NT2/D1 (cell line): ENCODE measurements around the gene VAV3.

Experiments
- SUZ12 ChIP-seq: IDR thresholded peaks from 2 replicates; pipeline ENCODE4 v1.6.1; 2011; ENCODE audit not compliant: insufficient read length, insufficient read depth; ENCODE audit errors: extremely low read depth
- YY1 ChIP-seq: IDR thresholded peaks from 2 replicates; pipeline ENCODE4 v1.6.1; 2011; ENCODE audit not compliant: insufficient read length, insufficient read depth
- ZNF274 ChIP-seq: IDR thresholded peaks from 2 replicates; pipeline ENCODE4 v1.6.1; 2011; ENCODE audit warnings: mild to moderate bottlenecking, low read depth, low read length

DNA sequence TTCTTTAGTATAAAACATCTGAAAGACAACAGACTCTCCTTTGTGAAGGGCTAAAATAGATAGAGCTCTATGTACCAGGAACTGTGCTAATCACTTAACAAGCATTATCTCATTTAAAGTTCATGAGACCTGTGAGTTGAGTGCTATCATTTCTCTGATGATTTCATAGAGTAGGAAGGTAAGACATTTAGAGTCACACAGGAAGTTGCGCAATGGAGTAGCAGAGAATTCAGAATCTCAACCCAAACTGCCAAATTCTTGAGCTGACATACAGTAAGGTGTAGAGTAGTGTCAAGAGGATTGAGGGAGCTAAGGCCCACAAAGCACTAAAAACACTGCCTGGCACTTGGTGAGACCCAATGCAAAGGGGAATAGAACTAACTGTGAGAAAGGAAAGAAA lies 439.8 kb downstream of the VAV3 start:
- TF ChIP-seq YY1 (no peak), ZNF274 (no peak), SUZ12 (no peak)
